Fibroblast of mammary gland (primary cell): Measurements from ENCODE around the gene RABGAP1L.
A peak's percentile ranks its signal among the peaks of the same experiment; 100 is the strongest.
"Not testable (repeated sequence)": the region's sequence is repeated elsewhere in the genome, so short reads cannot be mapped to it uniquely, and the experiment has no call there.

Experiments used
- DNase-seq: peaks from one replicate; pipeline ENCODE4 v3.0.0-alpha.2; 2010; ENCODE audit warnings: low read depth
- H3K4me3 ChIP-seq: 2 replicates; pipeline ENCODE4 v1.5.1; 2011; ENCODE audit warnings: low read depth, mild to moderate bottlenecking, low read length, moderate library complexity; ENCODE audit not compliant: control insufficient read depth
- TF ChIP-seq, protein P1 (sequence below): conservative IDR thresholded peaks from 2 replicates; pipeline ENCODE4 v1.5.1; 2011; ENCODE audit warnings: low read depth, low read length, inconsistent platforms; ENCODE audit not compliant: control insufficient read depth, insufficient read depth

The RABGAP1L gene

DNA sequence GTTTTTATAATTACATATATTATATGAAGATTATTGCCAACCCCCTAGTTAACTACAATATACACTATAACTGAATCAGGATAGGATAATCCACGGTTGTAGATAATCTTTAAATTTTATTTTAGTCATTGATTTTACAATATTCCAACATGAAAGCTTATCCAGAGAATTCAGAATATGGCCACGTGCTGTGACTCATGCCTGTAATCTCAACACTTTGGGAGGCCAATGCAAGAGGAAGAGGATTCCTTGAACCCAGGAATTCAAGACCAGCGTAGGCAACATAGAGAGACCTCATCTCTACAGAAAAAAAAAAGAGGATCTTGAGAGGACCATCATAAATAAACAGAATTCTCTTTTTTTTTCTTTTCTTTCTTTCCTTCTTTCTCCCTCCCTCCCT is 720.9 kb downstream of the RABGAP1L start:
- TF ChIP-seq, protein P1, sequence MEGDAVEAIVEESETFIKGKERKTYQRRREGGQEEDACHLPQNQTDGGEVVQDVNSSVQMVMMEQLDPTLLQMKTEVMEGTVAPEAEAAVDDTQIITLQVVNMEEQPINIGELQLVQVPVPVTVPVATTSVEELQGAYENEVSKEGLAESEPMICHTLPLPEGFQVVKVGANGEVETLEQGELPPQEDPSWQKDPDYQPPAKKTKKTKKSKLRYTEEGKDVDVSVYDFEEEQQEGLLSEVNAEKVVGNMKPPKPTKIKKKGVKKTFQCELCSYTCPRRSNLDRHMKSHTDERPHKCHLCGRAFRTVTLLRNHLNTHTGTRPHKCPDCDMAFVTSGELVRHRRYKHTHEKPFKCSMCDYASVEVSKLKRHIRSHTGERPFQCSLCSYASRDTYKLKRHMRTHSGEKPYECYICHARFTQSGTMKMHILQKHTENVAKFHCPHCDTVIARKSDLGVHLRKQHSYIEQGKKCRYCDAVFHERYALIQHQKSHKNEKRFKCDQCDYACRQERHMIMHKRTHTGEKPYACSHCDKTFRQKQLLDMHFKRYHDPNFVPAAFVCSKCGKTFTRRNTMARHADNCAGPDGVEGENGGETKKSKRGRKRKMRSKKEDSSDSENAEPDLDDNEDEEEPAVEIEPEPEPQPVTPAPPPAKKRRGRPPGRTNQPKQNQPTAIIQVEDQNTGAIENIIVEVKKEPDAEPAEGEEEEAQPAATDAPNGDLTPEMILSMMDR: no peak
- no peak overlapping the region for H3K4me3 ChIP-seq
- DNase-seq: no peak

DNA sequence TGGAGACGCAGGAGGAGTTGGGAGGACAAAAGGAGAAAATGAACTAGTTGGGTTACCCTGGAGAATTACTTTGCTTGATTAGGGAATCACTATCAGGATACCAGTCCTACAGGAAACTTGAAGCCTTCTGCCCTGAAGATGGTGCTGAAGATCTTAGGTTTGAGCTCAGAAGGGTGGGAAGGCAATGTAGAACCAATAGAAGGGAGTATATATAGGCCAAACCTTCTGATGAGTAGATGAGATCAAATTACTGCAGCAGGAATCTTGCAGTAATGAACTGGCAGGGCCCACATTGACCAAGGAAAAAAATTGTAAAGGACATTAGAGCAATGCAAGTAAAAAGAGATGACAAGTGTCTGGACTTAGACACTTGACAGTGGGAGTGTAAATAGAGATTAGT is 724.1 kb downstream of the RABGAP1L start:
- TF ChIP-seq, protein P1: peak; percentile 4

DNA sequence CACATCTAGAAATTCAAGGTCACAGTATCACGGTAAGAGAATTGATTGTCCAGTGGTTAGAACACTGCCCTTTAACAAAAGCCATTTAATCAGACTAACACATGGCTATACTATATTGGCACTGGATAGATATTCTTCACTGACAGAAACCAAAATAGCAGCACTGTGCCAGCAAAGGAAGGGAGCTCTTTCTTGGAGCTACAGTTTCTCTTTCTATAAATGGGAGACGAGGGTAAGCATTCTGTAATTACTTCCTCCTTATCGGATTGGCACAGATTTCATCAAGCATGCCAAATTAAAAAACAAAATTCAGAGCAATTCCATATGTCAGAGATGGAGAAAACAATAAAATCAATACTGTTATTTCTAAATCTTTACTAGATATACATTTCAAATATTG is 724.7 kb downstream of the RABGAP1L start:
- no peak overlapping the region for H3K4me3 ChIP-seq
- TF ChIP-seq, protein P1: no peak
- no peak for DNase-seq

More for the DNA sequence above, 724.1 kb downstream of the RABGAP1L start:
- peak; percentile 59 for DNase-seq
- H3K4me3 ChIP-seq: no peak overlapping the region

DNA sequence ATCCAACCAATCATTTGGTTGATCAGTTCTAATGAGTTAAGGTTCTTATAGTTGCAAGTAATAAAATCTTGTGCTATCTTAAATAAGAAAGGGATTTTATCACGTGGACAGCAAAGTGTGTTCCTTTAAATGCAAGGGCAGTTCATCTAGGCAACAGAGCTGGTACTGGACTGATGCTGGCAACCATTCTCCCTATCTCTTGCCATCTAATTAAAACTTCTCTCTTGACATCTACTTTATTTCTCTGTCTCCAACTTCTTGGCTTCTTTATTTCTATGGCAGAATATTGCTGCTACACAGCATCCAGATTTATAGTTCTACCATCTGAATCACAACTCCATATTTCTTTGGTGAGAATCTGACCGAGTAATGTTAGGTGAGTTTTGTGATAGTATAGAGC is 725.2 kb downstream of the RABGAP1L start:
- H3K4me3 ChIP-seq: no peak overlapping the region
- no peak for DNase-seq
- TF ChIP-seq, protein P1: no peak

DNA sequence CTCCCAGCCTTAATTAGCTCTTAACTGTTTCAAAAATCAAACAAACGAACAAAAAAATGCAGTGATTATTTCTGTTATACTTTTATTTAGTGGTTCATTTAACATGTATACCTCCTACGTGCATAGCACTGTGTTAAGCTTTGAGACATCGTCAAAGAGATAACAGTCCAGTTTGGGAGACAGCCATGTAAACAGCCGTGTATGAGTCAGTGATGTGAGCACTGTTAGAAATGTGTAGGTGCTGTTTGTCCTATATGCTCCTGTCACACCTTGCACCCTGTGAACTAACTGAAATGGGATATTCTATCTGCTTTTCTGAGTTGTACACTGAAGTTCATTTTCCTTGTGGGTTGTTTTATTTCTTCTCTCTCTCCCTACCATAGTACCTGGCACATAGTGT is 730.7 kb downstream of the RABGAP1L start:
- DNase-seq: no peak
- no peak overlapping the region for H3K4me3 ChIP-seq
- TF ChIP-seq, protein P1: no peak

DNA sequence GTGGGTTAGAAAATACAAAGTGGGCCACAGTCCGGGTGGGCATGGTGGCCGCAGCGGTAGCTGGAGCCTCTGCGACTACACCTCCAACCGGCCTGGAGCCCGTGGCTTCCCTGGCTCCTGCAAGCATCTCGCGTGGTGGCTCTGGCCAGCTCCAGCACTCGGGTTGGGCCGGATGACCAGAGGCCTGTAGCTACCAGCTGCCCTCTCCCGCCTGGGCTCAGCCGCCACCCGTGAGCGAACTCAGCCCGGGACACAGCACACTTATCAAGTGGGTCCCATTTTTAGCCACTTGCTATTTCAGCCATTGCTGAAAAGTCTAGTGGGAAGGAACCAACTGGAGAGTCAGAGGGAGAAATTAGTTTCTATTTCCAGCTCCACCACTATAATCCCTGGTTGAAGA is 732.7 kb downstream of the RABGAP1L start:
- TF ChIP-seq, protein P1: no peak

DNA sequence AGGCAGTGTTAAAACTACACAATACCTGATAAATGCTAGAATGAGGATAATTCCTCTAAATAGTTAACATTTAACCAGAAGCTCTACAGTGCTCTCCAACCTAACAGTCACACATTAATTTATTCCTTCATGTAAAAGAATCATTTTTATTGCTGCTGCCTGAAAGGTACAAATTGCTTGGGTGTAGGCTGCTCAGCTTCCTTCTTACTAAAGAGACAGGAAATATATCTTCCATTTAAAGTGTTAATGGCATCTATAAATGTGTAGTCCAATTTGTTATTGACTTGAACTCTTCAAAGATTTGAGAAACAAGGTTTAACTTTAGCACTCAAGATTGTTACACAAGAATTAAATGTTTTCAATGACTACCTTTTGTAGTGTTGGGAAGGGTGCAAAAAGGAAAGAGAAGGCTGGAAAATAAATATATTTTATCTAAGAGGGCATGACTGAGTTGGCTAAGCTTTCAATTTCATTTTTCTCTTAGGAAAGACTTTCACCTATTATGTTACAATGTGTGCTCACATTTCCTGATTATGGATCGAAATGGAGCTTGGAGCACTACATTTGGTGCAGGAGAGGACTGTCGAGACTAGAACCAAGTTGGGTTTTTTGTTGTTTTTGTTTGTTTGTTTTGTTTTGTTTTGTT is 734.9 kb downstream of the RABGAP1L start:
- TF ChIP-seq, protein P1: no peak
- H3K4me3 ChIP-seq: no peak overlapping the region
- DNase-seq: no peak

More for the DNA sequence above, 732.7 kb downstream of the RABGAP1L start:
- no peak for DNase-seq
- H3K4me3 ChIP-seq: no peak overlapping the region

DNA sequence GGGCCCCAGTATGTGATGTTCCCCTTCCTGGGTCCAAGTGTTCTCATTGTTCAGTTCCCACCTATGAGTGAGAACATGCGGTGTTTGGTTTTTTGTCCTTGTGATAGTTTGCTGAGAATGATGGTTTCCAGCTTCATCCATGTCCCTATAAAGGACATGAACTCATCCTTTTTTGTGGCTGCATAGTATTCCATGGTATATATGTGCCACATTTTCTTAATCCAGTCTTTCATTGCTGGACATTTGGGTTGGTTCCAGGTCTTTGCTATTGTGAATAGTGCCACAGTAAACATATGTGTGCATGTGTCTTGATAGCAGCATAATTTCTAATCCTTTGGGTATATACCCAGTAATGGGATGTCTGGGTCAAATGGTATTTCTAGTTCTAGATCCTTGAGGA is 736.3 kb downstream of the RABGAP1L start:
- H3K4me3 ChIP-seq, DNase-seq: not testable (repeated sequence)
